ENCODE data around the gene UXS1.

UXS1 gene

DNA sequence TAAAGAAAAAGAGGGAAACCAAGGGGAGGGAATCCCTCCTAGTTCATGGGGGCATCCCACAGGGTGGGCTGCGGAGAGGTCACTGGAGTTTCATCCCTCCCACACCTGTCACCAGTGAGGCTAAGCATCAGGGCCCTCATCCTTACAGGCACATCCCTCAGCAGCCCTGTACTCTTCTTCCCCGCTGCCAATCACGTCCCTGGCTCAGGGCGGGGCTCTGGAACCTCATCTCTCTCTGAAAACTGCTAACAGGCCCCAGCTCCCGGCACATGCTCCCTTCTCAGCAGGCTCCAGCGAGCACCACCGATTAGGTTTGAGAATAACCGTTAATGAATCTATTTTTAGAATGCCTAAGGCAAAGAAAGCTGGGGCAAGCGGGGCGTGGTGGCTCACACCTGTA lies 13.0 kb downstream of the UXS1 start:
- H3K4me3 ChIP-seq (replicated peaks; ENCODE audit: low read depth, low read length) = no peak overlapping the region
- no peak for DNase-seq (ENCODE audit: low read depth)
- TF ChIP-seq, protein P1, sequence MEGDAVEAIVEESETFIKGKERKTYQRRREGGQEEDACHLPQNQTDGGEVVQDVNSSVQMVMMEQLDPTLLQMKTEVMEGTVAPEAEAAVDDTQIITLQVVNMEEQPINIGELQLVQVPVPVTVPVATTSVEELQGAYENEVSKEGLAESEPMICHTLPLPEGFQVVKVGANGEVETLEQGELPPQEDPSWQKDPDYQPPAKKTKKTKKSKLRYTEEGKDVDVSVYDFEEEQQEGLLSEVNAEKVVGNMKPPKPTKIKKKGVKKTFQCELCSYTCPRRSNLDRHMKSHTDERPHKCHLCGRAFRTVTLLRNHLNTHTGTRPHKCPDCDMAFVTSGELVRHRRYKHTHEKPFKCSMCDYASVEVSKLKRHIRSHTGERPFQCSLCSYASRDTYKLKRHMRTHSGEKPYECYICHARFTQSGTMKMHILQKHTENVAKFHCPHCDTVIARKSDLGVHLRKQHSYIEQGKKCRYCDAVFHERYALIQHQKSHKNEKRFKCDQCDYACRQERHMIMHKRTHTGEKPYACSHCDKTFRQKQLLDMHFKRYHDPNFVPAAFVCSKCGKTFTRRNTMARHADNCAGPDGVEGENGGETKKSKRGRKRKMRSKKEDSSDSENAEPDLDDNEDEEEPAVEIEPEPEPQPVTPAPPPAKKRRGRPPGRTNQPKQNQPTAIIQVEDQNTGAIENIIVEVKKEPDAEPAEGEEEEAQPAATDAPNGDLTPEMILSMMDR (IDR thresholded peaks at IDR 0.05; ENCODE audit: low read length, missing control alignments) = no peak

DNA sequence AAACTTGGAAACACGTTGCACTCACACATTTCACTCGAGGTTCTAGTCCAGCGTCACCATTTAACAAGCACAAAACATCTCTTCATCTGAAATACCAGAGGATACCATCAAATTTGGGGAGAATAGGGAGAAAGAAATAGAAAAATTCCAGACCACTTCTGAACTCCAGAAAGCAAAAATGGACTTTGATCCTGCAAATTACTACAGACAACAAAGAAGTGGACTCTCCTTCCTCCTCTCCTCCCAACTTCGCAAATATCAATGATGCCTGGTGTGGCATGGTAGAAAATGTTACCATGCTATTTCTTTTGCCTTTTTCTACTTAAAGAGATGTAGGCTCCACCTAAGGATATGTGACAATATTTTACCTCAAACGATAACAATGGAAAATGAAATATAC lies 13.5 kb downstream of the UXS1 start:
- DNase-seq (ENCODE audit: low read depth) = no peak
- TF ChIP-seq, protein P1 (IDR thresholded peaks at IDR 0.05; ENCODE audit: low read length, missing control alignments) = no peak
- H3K4me3 ChIP-seq (replicated peaks; ENCODE audit: low read depth, low read length) = no peak overlapping the region

DNA sequence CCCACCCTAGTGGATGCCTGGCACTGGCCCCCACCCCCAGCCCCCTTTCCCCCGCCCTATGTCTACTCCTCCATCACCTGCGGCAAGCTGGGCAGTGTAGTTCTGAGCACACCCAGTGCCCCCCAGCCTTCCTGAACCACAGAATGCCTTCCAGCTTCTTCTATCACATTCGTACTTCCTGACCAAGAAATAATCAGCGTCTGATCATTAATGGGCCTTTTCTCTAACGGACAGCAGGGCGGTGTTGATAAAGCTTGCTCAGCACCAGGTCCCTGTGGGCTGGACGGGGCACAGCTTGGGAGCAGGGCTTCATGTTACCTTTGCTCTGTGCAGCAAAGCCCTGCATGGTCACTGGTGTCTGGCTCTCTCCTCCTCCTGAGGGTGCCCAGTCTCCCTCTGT lies 15.4 kb downstream of the UXS1 start:
- no peak overlapping the region for H3K4me3 ChIP-seq (replicated peaks; ENCODE audit: low read depth, low read length)
- no peak for DNase-seq (ENCODE audit: low read depth)
- TF ChIP-seq, protein P1 (IDR thresholded peaks at IDR 0.05; ENCODE audit: low read length, missing control alignments) = no peak

DNA sequence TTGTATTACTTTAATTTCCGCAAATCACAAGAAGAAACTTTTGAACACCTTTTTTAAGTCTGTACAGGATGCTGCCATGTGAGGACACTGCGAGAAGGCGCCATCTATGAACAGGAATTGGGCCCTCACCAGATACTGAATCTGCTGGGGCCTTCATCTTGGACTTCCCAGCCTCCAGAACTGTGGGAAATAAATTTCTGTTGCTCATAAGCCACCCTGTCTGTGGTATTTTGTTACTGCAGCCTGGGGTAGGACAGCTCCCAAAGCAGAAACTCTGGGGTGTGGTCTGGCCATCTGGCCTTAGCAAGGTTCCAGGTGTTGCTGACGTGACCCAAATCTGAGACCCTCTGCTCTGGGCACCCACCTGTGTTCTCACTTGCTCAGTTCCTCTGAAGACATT lies 16.5 kb downstream of the UXS1 start:
- TF ChIP-seq, protein P1 (IDR thresholded peaks at IDR 0.05; ENCODE audit: low read length, missing control alignments) = no peak
- no peak overlapping the region for H3K4me3 ChIP-seq (replicated peaks; ENCODE audit: low read depth, low read length)
- no peak for DNase-seq (ENCODE audit: low read depth)

DNA sequence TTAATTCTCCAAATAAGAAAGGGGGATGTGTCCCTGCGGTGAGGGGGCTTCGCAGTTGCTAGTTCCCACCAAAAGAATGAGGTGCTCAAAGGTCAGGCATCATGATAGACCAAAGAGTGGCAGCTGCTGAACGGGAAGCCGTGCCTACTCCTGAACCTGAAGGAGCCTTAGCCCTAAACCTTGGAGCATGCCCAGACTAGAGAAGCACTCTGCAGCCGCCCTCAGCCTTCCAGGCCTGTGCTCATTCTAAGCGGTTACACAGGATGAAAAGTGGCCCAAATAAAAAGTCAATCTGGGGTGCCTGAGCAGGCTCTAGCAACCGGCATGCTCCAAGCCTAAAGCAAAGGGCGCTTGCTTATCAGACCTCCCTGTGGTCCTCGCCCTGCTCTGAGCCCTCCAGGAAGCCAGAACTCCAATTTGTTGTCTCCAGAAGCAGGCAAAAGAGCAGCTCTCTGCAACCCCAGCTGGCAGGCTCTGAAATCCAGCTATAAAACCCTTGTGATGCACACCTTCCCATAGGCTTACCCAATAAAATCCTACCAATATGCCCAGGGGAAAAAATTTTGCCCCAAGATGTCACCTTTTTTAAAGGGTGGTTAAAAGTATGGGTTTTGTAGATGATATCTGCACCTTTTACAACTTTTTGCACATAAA lies 17.5 kb downstream of the UXS1 start:
- DNase-seq (ENCODE audit: low read depth) = no peak
- no peak overlapping the region for H3K4me3 ChIP-seq (replicated peaks; ENCODE audit: low read depth, low read length)
- TF ChIP-seq, protein P1 (IDR thresholded peaks at IDR 0.05; ENCODE audit: low read length, missing control alignments) = no peak

DNA sequence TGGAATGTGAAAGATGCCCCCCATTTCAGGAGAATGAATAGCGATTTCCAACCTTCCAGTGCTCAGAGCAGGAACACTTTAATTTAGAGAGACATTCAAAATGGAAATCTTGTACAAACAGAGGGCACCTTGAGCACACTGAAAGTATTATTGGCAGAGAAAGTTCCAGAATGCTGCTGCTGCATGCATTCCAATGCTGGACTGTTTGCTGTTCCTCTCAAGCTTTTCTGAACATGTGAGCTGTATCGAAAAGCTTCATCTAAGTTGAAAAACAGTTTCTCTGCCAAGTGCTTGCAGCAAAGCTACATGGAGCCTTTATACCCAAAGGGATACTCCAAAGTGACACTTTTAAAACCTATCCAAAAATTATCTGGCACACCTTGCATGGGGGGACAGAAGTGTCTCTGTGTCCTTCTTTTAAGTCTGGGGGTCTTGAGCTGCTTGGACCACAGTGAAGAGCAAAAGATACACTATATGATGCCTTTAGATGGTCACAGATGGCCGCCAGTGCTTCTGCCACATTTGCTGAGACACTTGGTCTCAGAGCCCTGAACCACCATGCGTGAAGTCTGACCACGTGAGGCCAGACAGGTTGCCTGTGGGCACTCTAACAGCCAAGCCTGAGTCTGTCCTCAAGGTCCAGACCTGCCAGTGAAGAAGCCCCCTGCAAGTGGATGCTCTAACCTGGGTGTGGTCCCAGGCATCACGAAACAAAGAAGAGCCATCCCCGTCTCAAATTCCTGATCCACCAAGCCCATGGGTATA lies 18.8 kb downstream of the UXS1 start:
- TF ChIP-seq, protein P1 (IDR thresholded peaks at IDR 0.05; ENCODE audit: low read length, missing control alignments) = no peak

More for the DNA sequence above, 18.8 kb downstream of the UXS1 start:
- H3K4me3 ChIP-seq (replicated peaks; ENCODE audit: low read depth, low read length) = no peak overlapping the region
- DNase-seq (ENCODE audit: low read depth) = no peak
